Brain microvascular endothelial cell (primary cell): ENCODE data around the gene SMOC1.

ENCODE experiments used
- DNase-seq: peaks from one replicate; pipeline ENCODE4 v3.0.0-alpha.2; 2020
- H3K27ac ChIP-seq: fragments of 250-450 bp; sonication (Bioruptor Pico); 2 replicates; pipeline ENCODE4 v1.5.1; 2020; ENCODE audit warnings: mild to moderate bottlenecking, moderate library complexity
- H3K27me3 ChIP-seq: fragments of 250-450 bp; sonication (Bioruptor Pico); replicated peaks from 2 replicates; pipeline ENCODE4 v1.5.1; 2020; ENCODE audit warnings: mild to moderate bottlenecking
- H3K36me3 ChIP-seq: fragments of 250-450 bp; sonication (Bioruptor Pico); replicated peaks from 2 replicates; pipeline ENCODE4 v1.5.1; 2020; ENCODE audit warnings: mild to moderate bottlenecking
- H3K4me3 ChIP-seq: 2 replicates; pipeline ENCODE4 v1.5.1; 2011; ENCODE audit warnings: low read depth, mild to moderate bottlenecking, control low read depth, low read length, moderate library complexity
- CTCF ChIP-seq: IDR thresholded peaks from 2 replicates; pipeline ENCODE4 v1.5.1; 2011; ENCODE audit warnings: low read depth, mild to moderate bottlenecking, moderate library complexity, low read length, control low read depth, inconsistent platforms; ENCODE audit errors: missing control alignments
- in situ Hi-C: cut with HindIII; loops from 2 replicates; pipeline ENCODE4 v1.10.0; 2017; ENCODE audit warnings: low sequenced_read_pairs, low pct_ligation_motif_present

SMOC1 gene

GRCh38 chr14:69876848-69877306 is 2.3 kb upstream of the SMOC1 start:
- in situ Hi-C loops = no loop called here
- Histone ChIP-seq H3K27ac (no peak overlapping the region), H3K4me3 (no peak overlapping the region), H3K27me3 (peaks cover 18% of the 10 kb centered on the region), H3K36me3 (no peaks in the 10 kb centered on the region)
- no peak for DNase-seq
- no peak for TF ChIP-seq CTCF

GRCh38 chr14:69877492-69877891 is 1.7 kb upstream of the SMOC1 start:
- in situ Hi-C loops = no loop called here

GRCh38 chr14:69878251-69878650 is 965 bp upstream of the SMOC1 start:
- Histone ChIP-seq H3K27me3 (peaks cover 19% of the 10 kb centered on the region), H3K4me3 (no peak overlapping the region), H3K36me3 (no peaks in the 10 kb centered on the region), H3K27ac (no peak overlapping the region)
- DNase-seq = no peak
- TF ChIP-seq CTCF = no peak
- in situ Hi-C loops = no loop called here

More at GRCh38 chr14:69877492-69877891, 1.7 kb upstream of the SMOC1 start:
- DNase-seq = peak; percentile 24
- H3K27me3 ChIP-seq = peaks cover 18% of the 10 kb centered on the region
- H3K4me3 ChIP-seq = no peak overlapping the region
- H3K27ac ChIP-seq = no peak overlapping the region
- no peaks in the 10 kb centered on the region for H3K36me3 ChIP-seq
- peak; percentile 64 for TF ChIP-seq CTCF

GRCh38 chr14:69880044-69880487 is 850 bp downstream of the SMOC1 start:
- peaks cover 20% of the 10 kb centered on the region for H3K27me3 ChIP-seq
- TF ChIP-seq CTCF = no peak
- no peak overlapping the region for H3K27ac ChIP-seq

GRCh38 chr14:69880893-69881292 is 1.7 kb downstream of the SMOC1 start:
- Histone ChIP-seq H3K27ac (no peak overlapping the region), H3K36me3 (no peaks in the 10 kb centered on the region), H3K4me3 (peak overlapping the region; percentile 60), H3K27me3 (peaks cover 20% of the 10 kb centered on the region)
- TF ChIP-seq CTCF = no peak
- in situ Hi-C loops = no loop called here
- no peak for DNase-seq

More at GRCh38 chr14:69880044-69880487, 850 bp downstream of the SMOC1 start:
- no peak for DNase-seq
- H3K36me3 ChIP-seq = no peaks in the 10 kb centered on the region
- in situ Hi-C loops = no loop called here
- H3K4me3 ChIP-seq = peak overlapping the region; percentile 60
